Mesendoderm (in vitro differentiated cells): Measurements from ENCODE around the gene PRAMEF8.
"Not testable (repeated sequence)": the region's sequence is repeated elsewhere in the genome, so short reads cannot be mapped to it uniquely, and the experiment has no call there.

ENCODE experiments used
- DNase-seq: peaks from one replicate; pipeline ENCODE4 v3.0.0; 2013
- H2AK5ac ChIP-seq: 2 replicates; pipeline ENCODE4 v1.6.1; 2013; ENCODE audit warnings: low read length, inconsistent platforms
- H2BK120ac ChIP-seq: 2 replicates; pipeline ENCODE4 v1.6.1; 2013; ENCODE audit warnings: low read depth, mild to moderate bottlenecking, low read length, moderate library complexity, mixed read lengths
- H2BK15ac ChIP-seq: replicated peaks from 2 replicates; pipeline ENCODE4 v1.6.1; 2013; ENCODE audit warnings: low read depth, mild to moderate bottlenecking, moderate library complexity
- H2BK5ac ChIP-seq: 2 replicates; pipeline ENCODE4 v1.6.1; 2013; ENCODE audit warnings: low read length, inconsistent platforms
- H3K18ac ChIP-seq: 2 replicates; pipeline ENCODE4 v1.6.1; 2013; ENCODE audit warnings: mild to moderate bottlenecking, low read length, mixed read lengths
- H3K23ac ChIP-seq: one replicate; pipeline ENCODE4 v1.6.1; 2013; ENCODE audit warnings: low read length
- H3K27ac ChIP-seq: 2 replicates; pipeline ENCODE4 v1.5.1; 2013; ENCODE audit warnings: low read depth, mild to moderate bottlenecking, inconsistent platforms, low read length, moderate library complexity
- H3K27me3 ChIP-seq: 2 replicates; pipeline ENCODE4 v1.6.1; 2013; ENCODE audit warnings: low read length, control low read depth, mild to moderate bottlenecking, inconsistent platforms; ENCODE audit not compliant: insufficient read depth, poor library complexity
- H3K36me3 ChIP-seq: 2 replicates; pipeline ENCODE4 v1.6.1; 2013; ENCODE audit warnings: low read length, inconsistent platforms; ENCODE audit not compliant: control insufficient read depth, insufficient read depth
- H3K4ac ChIP-seq: one replicate; pipeline ENCODE4 v1.6.1; 2013; ENCODE audit warnings: low read depth, mild to moderate bottlenecking, low read length, moderate library complexity
- H3K4me1 ChIP-seq: 2 replicates; pipeline ENCODE4 v1.6.1; 2013; ENCODE audit warnings: low read depth, low read length, inconsistent platforms; ENCODE audit not compliant: control insufficient read depth
- H3K4me2 ChIP-seq: 2 replicates; pipeline ENCODE4 v1.6.1; 2013; ENCODE audit warnings: low read length
- H3K4me3 ChIP-seq: 2 replicates; pipeline ENCODE4 v1.5.1; 2013; ENCODE audit warnings: mild to moderate bottlenecking, low read length
- H3K56ac ChIP-seq: one replicate; pipeline ENCODE4 v1.6.1; 2013; ENCODE audit warnings: low read length
- H3K79me1 ChIP-seq: 2 replicates; pipeline ENCODE4 v1.6.1; 2013; ENCODE audit warnings: low read length, inconsistent platforms
- H3K79me2 ChIP-seq: 2 replicates; pipeline ENCODE4 v1.6.1; 2013; ENCODE audit warnings: mild to moderate bottlenecking, low read length; ENCODE audit not compliant: control insufficient read depth, insufficient read depth
- H3K9ac ChIP-seq: 2 replicates; pipeline ENCODE4 v1.6.1; 2013; ENCODE audit warnings: low read length, inconsistent platforms
- H4K5ac ChIP-seq: one replicate; pipeline ENCODE4 v1.6.1; 2013; ENCODE audit warnings: low read length
- H4K8ac ChIP-seq: one replicate; pipeline ENCODE4 v1.6.1; 2013; ENCODE audit warnings: low read depth, mild to moderate bottlenecking, control low read depth, low read length, moderate library complexity
- WGBS: extraction: QIAGEN DNeasy Blood & Tissue Kit; methylation state at CpG from one replicate; pipeline ENCODE4 v1.1.7; 2013; ENCODE audit warnings: low lambda C conversion rate, missing lambda C conversion rate; ENCODE audit not compliant: insufficient coverage; ENCODE audit errors: extremely low coverage; 5-methylcytosine and 5-hydroxymethylcytosine counted together

Gene PRAMEF8

GRCh38 chr1:13289030-13289429, 4.1 kb upstream of the PRAMEF8 start:
- not testable (repeated sequence) for DNase-seq, H2AK5ac ChIP-seq, H3K4ac ChIP-seq, H3K27me3 ChIP-seq, H3K79me1 ChIP-seq, H3K18ac ChIP-seq, H3K79me2 ChIP-seq, H3K4me2 ChIP-seq, H3K4me1 ChIP-seq, H3K56ac ChIP-seq, H4K8ac ChIP-seq, H3K36me3 ChIP-seq, H2BK120ac ChIP-seq, H2BK5ac ChIP-seq, H3K9ac ChIP-seq, H3K4me3 ChIP-seq, H4K5ac ChIP-seq, H2BK15ac ChIP-seq, H3K23ac ChIP-seq, H3K27ac ChIP-seq
- no CpG with 5 or more reads among the region's 3 CpGs for WGBS

GRCh38 chr1:13279617-13280016, 5.3 kb downstream of the PRAMEF8 start:
- not testable (repeated sequence) for H3K4me3 ChIP-seq, H2BK15ac ChIP-seq, H2BK5ac ChIP-seq, H3K27me3 ChIP-seq, H3K56ac ChIP-seq, H3K9ac ChIP-seq, H3K27ac ChIP-seq, DNase-seq, H4K5ac ChIP-seq, H3K4ac ChIP-seq, H3K36me3 ChIP-seq, H3K4me2 ChIP-seq, H3K4me1 ChIP-seq, H2AK5ac ChIP-seq, H3K79me2 ChIP-seq, H2BK120ac ChIP-seq, H3K18ac ChIP-seq, H3K79me1 ChIP-seq, H3K23ac ChIP-seq, H4K8ac ChIP-seq
- WGBS = no CpG with 5 or more reads among the region's 3 CpGs

- H3K4me1 ChIP-seq, H4K8ac ChIP-seq, H3K4ac ChIP-seq, H4K5ac ChIP-seq, DNase-seq, H3K18ac ChIP-seq, H3K27ac ChIP-seq, H3K36me3 ChIP-seq, H2AK5ac ChIP-seq, H2BK5ac ChIP-seq, H3K9ac ChIP-seq, H3K79me2 ChIP-seq, H3K4me2 ChIP-seq, H2BK15ac ChIP-seq, H3K4me3 ChIP-seq, H2BK120ac ChIP-seq, H3K79me1 ChIP-seq, H3K27me3 ChIP-seq, H3K56ac ChIP-seq, H3K23ac ChIP-seq: not testable (repeated sequence)
- no CpG with 5 or more reads among the region's 6 CpGs for WGBS
Observed at GRCh38 chr1:13277016-13277415, 7.9 kb downstream of the PRAMEF8 start.

GRCh38 chr1:13265124-13265523, 19.8 kb downstream of the PRAMEF8 start:
- not testable (repeated sequence) for H3K4me3 ChIP-seq, H3K9ac ChIP-seq, H3K27ac ChIP-seq, DNase-seq, H2AK5ac ChIP-seq, H3K4ac ChIP-seq, H3K4me2 ChIP-seq, H3K23ac ChIP-seq, H2BK5ac ChIP-seq, H3K79me1 ChIP-seq, H3K27me3 ChIP-seq, H3K4me1 ChIP-seq, H3K79me2 ChIP-seq, H4K8ac ChIP-seq, H2BK120ac ChIP-seq, H3K56ac ChIP-seq, H2BK15ac ChIP-seq, H4K5ac ChIP-seq, H3K18ac ChIP-seq, H3K36me3 ChIP-seq
- no CpG with 5 or more reads among the region's 3 CpGs for WGBS

- H3K4me3 ChIP-seq, H3K23ac ChIP-seq, H3K36me3 ChIP-seq, H3K4ac ChIP-seq, H4K5ac ChIP-seq, H3K4me2 ChIP-seq, H3K79me1 ChIP-seq, H2AK5ac ChIP-seq, H3K27ac ChIP-seq, H3K79me2 ChIP-seq, H4K8ac ChIP-seq, H2BK15ac ChIP-seq, H3K27me3 ChIP-seq, H2BK5ac ChIP-seq, H3K56ac ChIP-seq, DNase-seq, H3K4me1 ChIP-seq, H3K9ac ChIP-seq, H3K18ac ChIP-seq, H2BK120ac ChIP-seq: not testable (repeated sequence)
- no CpG with 5 or more reads among the region's 5 CpGs for WGBS
Observed at GRCh38 chr1:13253898-13254297, 31.0 kb downstream of the PRAMEF8 start, which contains the start of gene PRAMEF5. TSS of gene PRAMEF5 (plus strand) at chr1:13254198. CDS start at chr1:13259269, 5,071 bp downstream.

GRCh38 chr1:13247122-13247521, 37.8 kb downstream of the PRAMEF8 start:
- not testable (repeated sequence) for H2AK5ac ChIP-seq, H3K4me3 ChIP-seq, H3K18ac ChIP-seq, H3K56ac ChIP-seq, H2BK120ac ChIP-seq, H3K4ac ChIP-seq, H3K79me2 ChIP-seq, H3K27ac ChIP-seq, H2BK5ac ChIP-seq, H3K4me1 ChIP-seq, DNase-seq, H3K4me2 ChIP-seq, H3K23ac ChIP-seq, H3K36me3 ChIP-seq, H4K5ac ChIP-seq, H3K9ac ChIP-seq, H3K27me3 ChIP-seq, H4K8ac ChIP-seq, H3K79me1 ChIP-seq, H2BK15ac ChIP-seq
- WGBS = no CpG with 5 or more reads among the region's 7 CpGs
